Lower leg skin (tissue), 3 donors: ENCODE measurements around the gene ZMYND8.
"Not testable (repeated sequence)": the region's sequence is repeated elsewhere in the genome, so short reads cannot be mapped to it uniquely, and the experiment has no call there.

Source experiments
- CTCF ChIP-seq, 3 donors: fragments of 450-650 bp; IDR thresholded peaks; one replicate each; pipeline ENCODE4 v1.5.1; 2016; ENCODE audit warnings: antibody characterized with exemption in 3 of 3, mild to moderate bottlenecking in 3 of 3, moderate library complexity in 2 of 3
- POLR2A ChIP-seq, 2 donors: fragments of 450-650 bp; IDR thresholded peaks; one replicate each; pipeline ENCODE4 v1.6.1; 2016 to 2017; ENCODE audit warnings: antibody characterized with exemption in 2 of 2, mild to moderate bottlenecking in 1 of 2, moderate library complexity in 1 of 2

- not testable (repeated sequence) for TF ChIP-seq CTCF, POLR2A (IDR thresholded peaks at IDR 0.05)
Observed at GRCh38 chr20:47240096-47240495, 116.4 kb downstream of the ZMYND8 start.
